ENCODE measurements around the gene EPM2A.
A peak's percentile ranks its signal among the peaks of the same experiment; 100 is the strongest.
"Not testable (repeated sequence)": the region's sequence is repeated elsewhere in the genome, so short reads cannot be mapped to it uniquely, and the experiment has no call there.

Gene EPM2A

GRCh38 chr6:145728444-145729385, 6.6 kb downstream of the EPM2A start:
- DNase-seq, result no peak

- no peak for DNase-seq
These were observed 7.4 kb downstream of the EPM2A start for GRCh38 chr6:145727817-145728388.

- DNase-seq, result no peak
These were observed 9.8 kb downstream of the EPM2A start for GRCh38 chr6:145725570-145725969.

DNA sequence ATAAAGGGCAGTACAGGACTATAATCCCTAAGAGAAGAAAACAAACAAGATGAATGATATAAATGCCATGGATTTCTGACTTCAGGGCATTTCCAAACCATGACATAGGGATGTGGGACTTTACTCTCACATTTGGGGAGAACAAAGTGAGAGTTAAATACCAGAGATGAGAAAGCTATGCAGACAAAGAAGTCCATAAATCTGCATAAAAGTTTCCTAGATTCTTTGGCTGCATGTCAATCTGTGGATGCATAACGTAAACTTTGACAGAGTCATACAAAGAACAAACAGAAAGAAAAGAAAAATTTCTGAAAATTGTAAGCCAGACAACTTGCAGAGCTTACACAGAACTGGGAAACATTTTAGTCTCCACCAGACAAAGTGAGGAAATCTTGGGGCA, 11.7 kb downstream of the EPM2A start:
- DNase-seq, result no peak

DNA sequence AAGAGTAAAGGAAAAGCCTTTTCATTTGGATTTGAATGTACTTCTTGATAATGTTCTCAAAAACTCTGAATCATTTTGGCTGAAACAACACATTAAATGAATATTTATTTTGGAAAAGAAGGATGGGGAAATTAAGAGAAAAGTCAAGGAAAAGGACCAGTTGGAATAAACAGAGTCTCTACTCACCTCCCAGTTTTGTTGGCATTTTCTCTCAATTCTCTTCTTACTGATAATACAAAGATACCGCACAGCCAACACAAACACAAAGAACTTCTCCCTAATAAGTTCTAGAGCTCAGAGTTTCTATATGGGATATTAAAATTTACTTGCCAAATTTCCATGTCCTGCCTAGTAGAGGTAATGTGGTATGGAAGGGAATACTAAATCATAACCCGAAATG, 13.1 kb downstream of the EPM2A start:
- DNase-seq, result no peak

GRCh38 chr6:145721144-145721543, 14.2 kb downstream of the EPM2A start:
- DNase-seq, result no peak

DNA sequence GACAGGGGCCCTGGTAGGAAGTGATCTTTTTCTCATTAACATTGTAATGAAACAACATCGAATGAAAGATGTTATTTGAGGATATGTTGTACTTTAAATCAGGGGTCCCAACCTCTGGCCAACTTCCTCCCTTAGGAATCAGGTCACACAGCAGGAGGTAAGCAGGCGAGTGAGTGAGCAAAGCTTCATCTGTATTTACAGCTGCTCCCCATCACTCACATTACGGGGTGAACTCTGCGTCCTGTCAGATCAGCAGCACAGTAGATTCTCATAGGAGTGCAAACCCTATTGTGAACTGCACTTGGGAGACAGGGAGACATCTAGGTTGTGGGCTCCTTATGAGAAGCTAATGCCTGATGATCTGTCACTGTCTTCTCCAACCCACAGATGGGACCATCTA, 19.9 kb downstream of the EPM2A start:
- no peak for DNase-seq

- no peak for DNase-seq
These were observed 20.6 kb downstream of the EPM2A start for GRCh38 chr6:145714731-145715130.

GRCh38 chr6:145713773-145714172, 21.5 kb downstream of the EPM2A start:
- DNase-seq, result no peak

DNA sequence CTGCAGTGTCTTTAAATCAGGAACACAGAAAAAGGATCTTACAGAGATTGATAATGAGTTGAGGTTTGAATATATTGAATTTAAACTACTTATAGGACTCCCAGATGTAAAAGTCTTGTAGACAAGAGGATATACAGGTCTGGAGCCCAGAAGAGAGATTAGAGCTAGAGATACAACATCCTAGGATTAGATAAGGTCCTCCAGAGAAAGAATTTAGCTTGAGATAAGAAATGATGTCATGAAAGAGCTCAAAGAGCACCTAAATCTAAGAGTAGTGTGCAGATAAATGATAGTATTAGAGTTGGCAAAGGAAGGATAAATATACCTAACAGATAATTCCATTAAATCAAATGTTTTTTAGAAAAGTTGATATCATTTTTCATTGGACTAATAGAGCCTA, 23.9 kb downstream of the EPM2A start:
- no peak for DNase-seq

DNA sequence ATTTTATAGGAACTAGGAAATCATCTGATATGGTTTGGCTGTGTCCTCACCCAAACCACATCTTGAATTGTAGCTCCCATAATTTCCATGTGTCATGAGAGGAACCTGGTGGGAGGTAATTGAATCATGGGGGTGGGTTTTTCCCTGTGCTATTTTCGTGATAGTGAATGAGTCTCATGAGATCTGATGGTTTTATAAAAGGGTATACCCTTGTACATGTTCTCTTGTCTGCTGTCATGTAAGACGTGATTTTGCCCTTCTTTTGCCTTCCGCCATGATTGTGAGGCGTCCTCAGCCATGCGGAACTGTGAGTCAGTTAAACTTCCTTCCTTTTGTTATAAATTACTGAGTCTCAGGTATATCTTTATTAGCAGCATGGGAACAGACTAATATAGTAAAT, 27.9 kb downstream of the EPM2A start:
- no peak for DNase-seq

DNA sequence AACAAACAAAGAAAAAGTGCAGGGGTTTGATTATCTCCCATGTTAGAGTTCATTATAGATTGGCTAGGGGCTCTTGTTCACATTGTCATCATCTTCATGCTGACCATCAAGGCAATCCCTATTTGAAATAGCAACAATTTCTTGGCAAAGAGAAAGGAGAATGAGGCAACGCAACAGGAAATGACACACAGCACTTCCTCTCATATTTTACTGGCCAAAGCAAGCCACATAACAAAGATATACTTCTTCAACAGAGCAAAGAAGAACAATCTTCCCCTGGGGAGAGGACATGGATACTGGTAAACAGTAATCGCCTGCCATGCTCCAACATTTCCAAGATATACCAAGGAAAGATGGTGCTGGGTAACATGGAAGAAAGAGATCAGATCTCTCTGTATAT, 29.8 kb downstream of the EPM2A start:
- no peak for DNase-seq

DNA sequence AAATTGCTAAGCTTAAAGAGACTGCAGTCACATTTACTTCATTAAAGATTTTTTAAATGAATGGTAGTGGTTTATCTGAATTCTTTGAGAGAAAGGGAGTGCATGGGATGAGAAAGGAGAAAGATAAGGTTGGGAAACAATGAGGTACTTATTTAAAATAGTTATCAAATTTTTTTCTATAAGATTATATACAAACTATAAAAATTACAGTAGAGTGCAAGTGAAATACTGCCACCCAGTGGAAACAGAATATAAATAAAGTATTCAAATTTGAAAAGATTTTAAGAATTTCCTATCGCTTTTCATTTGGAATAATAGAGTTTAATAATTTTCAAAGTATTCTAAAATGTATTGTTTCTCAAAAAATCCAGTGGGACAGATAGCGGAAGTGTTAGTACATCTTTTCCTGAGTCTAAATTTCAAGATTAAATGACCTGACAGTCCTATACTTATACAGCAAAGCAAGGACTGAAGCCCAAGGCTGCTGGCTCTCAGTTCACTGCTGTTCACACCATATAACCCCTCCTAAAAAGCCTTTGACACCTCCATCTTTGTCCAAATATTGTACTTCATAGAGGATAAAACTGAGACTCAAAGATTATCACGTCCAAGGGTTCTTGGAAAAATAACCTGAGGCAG, 31.1 kb downstream of the EPM2A start:
- DNase-seq, result peak in 1 of 2 donors; percentile 7

- DNase-seq, result no peak
These were observed 35.9 kb downstream of the EPM2A start for GRCh38 chr6:145699462-145699861.

GRCh38 chr6:145697401-145697800, 37.9 kb downstream of the EPM2A start:
- DNase-seq, result not testable (repeated sequence)

GRCh38 chr6:145694083-145694737, 41.1 kb downstream of the EPM2A start:
- no peak for DNase-seq

DNA sequence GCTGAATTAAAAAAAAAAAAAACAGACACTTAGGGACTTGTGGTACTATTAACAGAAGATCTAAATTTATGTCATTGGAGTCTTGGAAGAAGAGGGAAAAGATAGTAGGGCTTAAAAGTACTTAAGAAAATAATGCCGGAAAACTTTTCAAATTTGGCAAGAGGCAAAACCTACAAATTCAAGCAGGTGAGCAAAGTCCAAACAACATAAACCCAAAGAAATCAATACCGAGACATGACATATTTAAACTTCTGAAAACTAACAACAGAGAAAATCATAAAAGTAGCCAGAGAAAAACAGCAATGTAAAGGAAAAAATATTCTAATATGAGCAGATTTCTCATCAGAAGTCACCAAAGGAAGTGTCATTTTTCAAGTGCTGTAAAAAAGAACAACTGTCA, 44.4 kb downstream of the EPM2A start:
- no peak for DNase-seq

- no peak for DNase-seq
These were observed 45.8 kb downstream of the EPM2A start for GRCh38 chr6:145689529-145689928.

DNA sequence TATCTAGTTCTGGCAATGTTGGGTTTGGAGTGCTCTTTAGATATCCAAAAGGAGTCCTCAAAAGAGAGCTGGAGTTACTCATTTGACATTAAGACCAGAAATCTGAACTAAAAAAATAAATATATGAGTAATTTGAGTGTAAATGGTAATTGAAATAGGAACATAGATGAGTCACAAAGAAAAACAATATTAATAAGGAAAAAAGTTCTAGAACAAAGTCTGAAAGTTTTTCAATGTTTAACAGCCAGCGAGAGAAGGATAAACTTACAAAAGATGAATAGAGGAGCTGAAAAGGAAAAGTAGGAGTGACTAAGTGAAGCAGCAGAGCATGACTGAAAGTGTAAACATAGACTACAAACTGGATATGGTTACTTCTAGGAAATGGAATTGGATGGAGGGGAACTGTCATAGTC, 46.8 kb downstream of the EPM2A start:
- DNase-seq, result no peak

DNA sequence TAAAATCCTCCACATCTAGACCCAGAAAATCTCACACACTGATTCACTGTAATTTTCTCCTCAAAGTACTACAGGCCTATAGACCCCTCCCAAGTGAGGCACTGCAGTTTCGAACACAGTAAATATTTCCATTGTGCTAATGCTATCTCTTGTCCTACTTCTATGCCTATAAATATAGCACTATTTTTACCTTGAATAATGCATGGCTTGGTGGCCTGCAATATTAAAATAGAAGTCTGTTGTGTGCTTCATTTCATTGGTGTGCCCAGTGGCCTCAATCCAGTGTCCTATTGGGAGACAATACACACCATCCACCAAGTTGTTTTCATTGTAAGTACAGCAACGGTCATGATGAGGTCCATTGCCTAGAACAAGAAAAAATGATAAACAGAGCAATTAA, 49.4 kb downstream of the EPM2A start:
- no peak for DNase-seq

- DNase-seq, result no peak
These were observed 53.4 kb downstream of the EPM2A start for GRCh38 chr6:145681965-145682364.

GRCh38 chr6:145673504-145673903, 61.8 kb downstream of the EPM2A start:
- no peak for DNase-seq

GRCh38 chr6:145670311-145670710, 65.0 kb downstream of the EPM2A start:
- DNase-seq, result no peak

Data from CD4-positive, alpha-beta T cell treated with Interferon alpha-2 for 1 hour (primary cell).